Sigmoid colon (tissue), 7 donors: ENCODE measurements around the gene PDCD11. TPM values are rescaled to one million over a fixed set of nuclear protein-coding genes. Genes with fewer than 3 reads are reported as not detected.
"Not testable (repeated sequence)": the region's sequence is repeated elsewhere in the genome, so short reads cannot be mapped to it uniquely, and the experiment has no call there.

Experiments used
- DNase-seq: peaks from one replicate; pipeline ENCODE4 v3.0.0-alpha.2; 2019
- H3K27ac ChIP-seq, 4 donors: fragments of 200-600 bp; sonication (generic); one replicate each; pipeline ENCODE4 v1.5.1; 2016 to 2019; ENCODE audit warnings: mild to moderate bottlenecking in 1 of 4
- H3K27me3 ChIP-seq, 3 donors: fragments of 200-600 bp; sonication (generic); one replicate each; pipeline ENCODE4 v1.5.1; 2019; ENCODE audit warnings: mild to moderate bottlenecking in 1 of 3
- H3K36me3 ChIP-seq, 4 donors: fragments of 200-600 bp; sonication (generic); one replicate each; pipeline ENCODE4 v1.5.1; 2016 to 2019
- H3K4me1 ChIP-seq, 4 donors: fragments of 200-600 bp; sonication (generic); one replicate each; pipeline ENCODE4 v1.5.1; 2017 to 2019
- H3K4me3 ChIP-seq, 4 donors: fragments of 200-600 bp; sonication (generic); one replicate each; pipeline ENCODE4 v1.5.1; 2017 to 2019; ENCODE audit warnings: mild to moderate bottlenecking in 2 of 4, moderate library complexity in 1 of 4
- H3K9me3 ChIP-seq, 4 donors: fragments of 200-600 bp in 3 of 4; sonication (generic) in 3 of 4; one replicate each; pipeline versions ENCODE4 v1.5.1 to v1.6.1; 2013 to 2019
- EP300 ChIP-seq, 4 donors: sonication (generic); formaldehyde crosslinking; IDR thresholded peaks; one replicate each; pipeline ENCODE4 v1.6.1; 2017; ENCODE audit warnings: antibody characterized with exemption in 4 of 4
- POLR2A ChIP-seq, 2 donors: fragments of 450-650 bp; IDR thresholded peaks; one replicate each; pipeline ENCODE4 v1.6.1; 2016; ENCODE audit warnings: antibody characterized with exemption in 2 of 2, mild to moderate bottlenecking in 2 of 2, moderate library complexity in 2 of 2
- POLR2AphosphoS5 ChIP-seq, 4 donors: sonication (generic); formaldehyde crosslinking; IDR thresholded peaks; one replicate each; pipeline ENCODE4 v1.6.1; 2017; ENCODE audit warnings: antibody characterized with exemption in 4 of 4
- WGBS, 2 donors: extraction: QIAGEN DNeasy Blood & Tissue Kit; methylation state at CpG; one replicate each; pipeline ENCODE4 v1.1.7; 2013; 5-methylcytosine and 5-hydroxymethylcytosine counted together
- intact Hi-C: fragments of 100-400 bp; cut with DNase I; formaldehyde crosslinking; loops from one replicate; pipeline ENCODE4 v1.15.1; 2023
- polyA plus RNA-seq, 3 donors: library from polyadenylated mRNA; stranded (reverse); fragments of 200-250 nt; gene quantifications; one replicate each; pipeline ENCODE4 v1.2.3, GENCODE V29; 2013
- total RNA-seq, 4 donors: library from RNA; depleted of rRNA; stranded (reverse); fragments of >200 nt; gene quantifications; one replicate each; pipeline ENCODE4 v1.1.0, GENCODE V29; 2016
- TF ChIP-seq, protein P1 (sequence below), 4 experiments: fragments of 450-650 bp in 3 of 4; fragments of 200-600 bp in 1 of 4; IDR thresholded peaks; one replicate each; pipeline ENCODE4 v1.5.1; 2016 to 2019; ENCODE audit warnings: antibody characterized with exemption in 4 of 4, mild to moderate bottlenecking in 3 of 4, moderate library complexity in 2 of 4
- donor health status: healthy with polysubstance abuse.
- donor health status: Bipolar disorder and iron deficiency.
- donor health status: healthy.

The PDCD11 gene
- total and polyA plus RNA-seq, 7 donors: 3.2 to 24.0 (median 11.8) TPM

DNA sequence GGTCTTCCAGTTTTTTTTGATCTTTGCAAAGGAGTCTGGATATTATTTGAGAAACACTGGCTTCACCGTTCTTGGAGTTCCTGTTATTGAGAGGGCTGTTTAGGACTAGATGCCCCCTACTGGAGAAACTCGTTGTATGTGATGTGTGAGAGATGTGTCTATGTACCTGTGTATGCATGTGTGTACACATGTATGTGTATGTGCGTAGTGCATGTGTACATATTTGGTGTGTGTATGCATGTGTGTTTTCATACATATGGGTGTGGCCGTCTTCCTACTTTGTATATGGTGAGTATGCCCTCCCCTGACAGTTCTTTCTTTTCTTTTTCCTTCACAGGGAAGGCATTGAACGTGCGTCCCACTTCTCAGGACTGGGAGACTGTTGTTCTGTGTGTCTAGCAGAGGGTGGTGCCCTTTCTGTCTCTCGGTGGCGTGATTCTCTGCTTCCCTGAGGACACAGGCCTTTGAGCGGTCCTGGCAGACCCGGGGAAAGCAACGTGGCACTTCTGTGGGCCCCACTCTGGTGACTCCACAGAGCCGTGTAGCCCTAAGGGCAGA is 85.6 kb downstream of the PDCD11 start:
- intact Hi-C loops: loop anchor here (10.0 kb wide), 1 partner anchor 183 kb away; no protein-coding TSS in a partner anchor
- Histone ChIP-seq H3K36me3 (no peaks in the 10 kb centered on the region), H3K27ac (no peak overlapping the region), H3K4me3 (no peak overlapping the region), H3K4me1 (peaks cover 0 to 18% (median 18%) of the 10 kb centered on the region in 4 donors), H3K27me3 (peaks cover 0 to 4% (median 0%) of the 10 kb centered on the region in 3 donors), H3K9me3 (no peaks in the 10 kb centered on the region)
- 56 to 63% methylated on average over 12 of the region's 12 CpGs for WGBS, 2 donors
- TF ChIP-seq, protein P1, sequence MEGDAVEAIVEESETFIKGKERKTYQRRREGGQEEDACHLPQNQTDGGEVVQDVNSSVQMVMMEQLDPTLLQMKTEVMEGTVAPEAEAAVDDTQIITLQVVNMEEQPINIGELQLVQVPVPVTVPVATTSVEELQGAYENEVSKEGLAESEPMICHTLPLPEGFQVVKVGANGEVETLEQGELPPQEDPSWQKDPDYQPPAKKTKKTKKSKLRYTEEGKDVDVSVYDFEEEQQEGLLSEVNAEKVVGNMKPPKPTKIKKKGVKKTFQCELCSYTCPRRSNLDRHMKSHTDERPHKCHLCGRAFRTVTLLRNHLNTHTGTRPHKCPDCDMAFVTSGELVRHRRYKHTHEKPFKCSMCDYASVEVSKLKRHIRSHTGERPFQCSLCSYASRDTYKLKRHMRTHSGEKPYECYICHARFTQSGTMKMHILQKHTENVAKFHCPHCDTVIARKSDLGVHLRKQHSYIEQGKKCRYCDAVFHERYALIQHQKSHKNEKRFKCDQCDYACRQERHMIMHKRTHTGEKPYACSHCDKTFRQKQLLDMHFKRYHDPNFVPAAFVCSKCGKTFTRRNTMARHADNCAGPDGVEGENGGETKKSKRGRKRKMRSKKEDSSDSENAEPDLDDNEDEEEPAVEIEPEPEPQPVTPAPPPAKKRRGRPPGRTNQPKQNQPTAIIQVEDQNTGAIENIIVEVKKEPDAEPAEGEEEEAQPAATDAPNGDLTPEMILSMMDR (IDR thresholded peaks at IDR 0.05): peak in 3 of 4 experiments; percentile 31 to 64 (median 45)
- TF ChIP-seq POLR2A (IDR thresholded peaks at IDR 0.05) (no peak), EP300 (IDR thresholded peaks at IDR 0.05) (no peak), POLR2AphosphoS5 (IDR thresholded peaks at IDR 0.05) (no peak)
- no peak for DNase-seq

DNA sequence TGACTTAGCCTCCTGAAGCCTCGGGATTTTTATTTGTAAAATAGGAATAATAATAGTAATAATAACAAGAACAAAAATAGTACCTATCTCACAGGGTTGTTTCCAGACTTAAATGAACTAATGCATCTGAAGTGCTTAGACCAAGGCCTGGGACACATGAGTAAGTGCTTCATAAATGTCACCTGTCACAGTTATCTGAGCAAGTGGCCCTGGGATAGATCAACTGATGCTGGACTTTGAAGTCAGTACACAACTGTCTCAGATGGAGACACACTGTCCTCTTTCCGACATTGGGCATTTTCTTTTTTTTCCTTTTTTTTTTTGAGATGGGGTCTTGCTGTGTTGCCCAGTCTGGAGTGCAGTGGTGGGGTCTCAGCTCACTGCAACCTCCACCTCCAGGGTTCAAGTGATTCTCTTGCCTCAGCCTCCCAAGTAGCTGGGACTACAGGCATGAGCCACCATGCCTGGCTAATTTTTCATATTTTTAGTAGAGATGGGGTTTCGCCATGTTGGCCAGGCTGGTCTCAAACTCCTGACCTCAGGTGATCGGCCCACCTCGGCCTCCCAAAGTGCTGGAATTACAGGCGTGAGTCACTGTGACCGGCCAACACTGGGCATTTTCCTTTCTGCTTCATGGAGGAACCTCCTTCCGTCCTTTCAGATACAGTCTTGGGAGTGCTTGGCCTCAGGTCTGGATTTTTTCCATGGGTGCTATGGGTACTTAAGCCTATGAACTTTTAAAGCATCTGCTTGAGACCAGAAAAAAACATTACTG is 90.4 kb downstream of the PDCD11 start:
- Histone ChIP-seq H3K4me1 (peaks cover 0 to 29% (median 22%) of the 10 kb centered on the region in 4 donors), H3K27ac (peak overlapping the region in 3 of 4 donors; percentile 59 to 70 (median 66))
- H3K27me3 ChIP-seq, H3K4me3 ChIP-seq, H3K36me3 ChIP-seq, H3K9me3 ChIP-seq: not testable (repeated sequence)
- intact Hi-C loops: loop anchor here (10.0 kb wide), 1 partner anchor 178 kb away; no protein-coding TSS in a partner anchor
- peak in 2 of 4 donors; percentile 16 to 36 for TF ChIP-seq EP300 (IDR thresholded peaks at IDR 0.05)
- peak; percentile 28 to 77 (median 75) for TF ChIP-seq POLR2AphosphoS5 (IDR thresholded peaks at IDR 0.05)
- peak; percentile 72 for DNase-seq
- WGBS, 2 donors: 70 to 88% methylated on average over 8 of the region's 8 CpGs

DNA sequence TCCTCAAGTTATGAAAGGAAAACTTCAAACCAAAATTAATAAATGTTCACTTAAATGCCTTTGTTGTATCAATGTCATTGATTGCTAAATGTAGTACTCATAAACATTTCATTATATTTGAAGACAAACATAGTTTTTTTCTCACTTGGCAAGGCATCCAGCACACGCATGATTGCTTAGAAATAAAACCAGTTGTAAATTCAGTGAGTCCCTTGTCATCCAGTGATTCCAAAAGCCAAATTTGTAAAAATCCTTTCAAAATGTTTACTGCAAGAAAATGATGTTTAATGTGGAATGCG is 90.9 kb downstream of the PDCD11 start:
- no peaks in the 10 kb centered on the region for H3K9me3 ChIP-seq
- intact Hi-C loops: loop anchor here (10.0 kb wide), 1 partner anchor 177 kb away; no protein-coding TSS in a partner anchor

DNA sequence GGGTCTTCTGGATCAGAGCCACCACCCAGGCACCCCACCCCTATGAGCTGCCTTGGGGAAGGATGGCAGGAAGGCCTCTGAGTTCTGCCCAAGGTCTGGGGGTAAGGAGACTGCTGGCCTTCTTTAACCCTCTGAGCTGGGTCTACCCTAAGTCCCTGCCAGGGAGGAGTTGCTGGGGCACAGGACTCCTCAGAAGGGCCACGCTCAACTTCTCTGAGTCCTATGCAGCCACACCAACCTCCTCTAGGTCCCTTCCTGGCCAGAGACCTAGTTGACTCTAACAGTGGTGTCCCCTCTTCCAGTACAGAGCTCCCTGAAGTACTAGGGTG is 94.5 kb downstream of the PDCD11 start:
- intact Hi-C loops: loop anchor here (5.0 kb wide), 1 partner anchor 66 kb away; no protein-coding TSS in a partner anchor
- DNase-seq: no peak
- WGBS, 2 donors: 88 to 92% methylated on average over 1 of the region's 1 CpG
- peaks cover 0 to 49% (median 42%) of the 10 kb centered on the region in 4 donors for H3K4me1 ChIP-seq
- no peak for TF ChIP-seq EP300 (IDR thresholded peaks at IDR 0.05)
- no peaks in the 10 kb centered on the region for H3K9me3 ChIP-seq
- no peaks in the 10 kb centered on the region for H3K36me3 ChIP-seq
- H3K27me3 ChIP-seq: peaks cover 9 to 33% (median 16%) of the 10 kb centered on the region in 3 donors
- H3K4me3 ChIP-seq: no peak overlapping the region
- no peak overlapping the region for H3K27ac ChIP-seq

More for the DNA sequence above, 90.9 kb downstream of the PDCD11 start:
- Histone ChIP-seq H3K4me1 (peaks cover 0 to 35% (median 27%) of the 10 kb centered on the region in 4 donors), H3K27me3 (peaks cover 0 to 4% (median 0%) of the 10 kb centered on the region in 3 donors), H3K27ac (peak overlapping the region in 2 of 4 donors; percentile 66 to 70), H3K36me3 (no peaks in the 10 kb centered on the region), H3K4me3 (no peak overlapping the region)
- TF ChIP-seq, protein P1 (IDR thresholded peaks at IDR 0.05): no peak
- no peak for TF ChIP-seq POLR2A (IDR thresholded peaks at IDR 0.05)
- TF ChIP-seq EP300 (IDR thresholded peaks at IDR 0.05): peak in 2 of 4 donors; percentile 9 to 57
- peak; percentile 65 to 89 (median 86) for TF ChIP-seq POLR2AphosphoS5 (IDR thresholded peaks at IDR 0.05)
- no peak for DNase-seq
- 21 to 71% methylated on average over 2 of the region's 2 CpGs for whole genome bisulfite sequencing, 2 donors

DNA sequence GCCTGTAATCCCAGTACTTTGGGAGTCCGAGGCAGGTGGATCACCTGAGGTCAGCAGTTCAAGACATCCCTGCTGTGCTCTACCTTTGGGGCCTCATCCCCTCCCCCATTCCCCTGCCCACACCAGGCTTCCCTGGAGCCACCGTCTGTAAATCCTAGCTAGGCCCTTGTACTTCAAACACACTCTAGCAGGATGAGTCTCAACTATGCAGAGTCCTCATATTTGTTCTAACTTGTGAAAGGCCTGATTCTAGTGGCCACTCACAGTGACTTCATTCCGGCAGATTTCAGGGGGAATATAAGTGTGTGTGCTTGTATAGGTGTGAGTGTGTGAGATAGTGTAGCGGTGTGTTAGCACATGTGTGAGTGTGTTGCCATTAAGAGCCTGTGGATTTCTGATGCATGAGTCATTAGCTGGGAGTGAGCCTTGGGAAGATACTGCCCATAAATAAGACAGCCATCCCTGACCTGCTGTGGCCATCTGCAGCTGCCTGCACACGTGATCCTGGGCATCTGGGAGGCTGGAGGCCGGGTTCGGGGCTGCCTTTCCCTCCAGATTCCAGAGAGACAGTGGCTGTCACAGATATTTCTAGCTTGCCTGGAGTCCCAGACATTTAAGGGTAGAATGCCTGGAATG is 95.4 kb downstream of the PDCD11 start:
- Histone ChIP-seq H3K36me3 (no peaks in the 10 kb centered on the region), H3K9me3 (no peaks in the 10 kb centered on the region), H3K27ac (peak overlapping the region in 1 of 4 donors; percentile 50), H3K27me3 (peaks cover 9 to 38% (median 16%) of the 10 kb centered on the region in 3 donors), H3K4me3 (no peak overlapping the region), H3K4me1 (peaks cover 0 to 41% (median 34%) of the 10 kb centered on the region in 4 donors)
- intact Hi-C loops: loop anchor here (5.0 kb wide), 1 partner anchor 65 kb away; no protein-coding TSS in a partner anchor
- 71 to 77% methylated on average over 7 of the region's 7 CpGs for WGBS, 2 donors
- peak in 1 of 4 donors; percentile 9 for TF ChIP-seq EP300 (IDR thresholded peaks at IDR 0.05)
- TF ChIP-seq, protein P1 (IDR thresholded peaks at IDR 0.05): no peak
- TF ChIP-seq POLR2A (IDR thresholded peaks at IDR 0.05): no peak
- TF ChIP-seq POLR2AphosphoS5 (IDR thresholded peaks at IDR 0.05): peak in 3 of 4 donors; percentile 13 to 76 (median 50)
- no peak for DNase-seq
